ENCODE measurements around the gene SLC39A8. TPM values are rescaled to one million over a fixed set of nuclear protein-coding genes. Genes with fewer than 3 reads are reported as not detected.

SLC39A8 gene
- polyA plus RNA-seq, 1 of the 3 experiments (the other 2 are of a cell fraction), result 1.5 TPM

DNA sequence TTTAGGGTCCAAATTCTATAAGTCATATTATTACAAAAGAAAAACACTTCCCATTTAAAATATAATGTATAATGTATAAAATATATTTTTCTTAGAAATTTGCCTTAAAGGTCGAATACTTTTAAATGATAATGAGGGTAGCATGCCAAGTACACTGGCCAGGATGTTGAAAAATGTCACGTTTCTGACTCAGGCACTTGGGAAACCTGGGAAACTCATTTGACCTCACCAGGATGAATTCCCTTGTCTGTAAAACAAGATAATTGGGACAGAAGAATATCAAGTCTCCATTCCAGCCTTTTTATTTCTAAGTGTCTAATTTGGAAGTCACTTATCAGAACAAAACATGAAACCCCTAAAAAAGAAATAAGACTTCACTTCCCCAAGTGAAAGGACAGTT lies 3.4 kb upstream of the SLC39A8 start:
- Histone ChIP-seq H2AFZ (ENCODE audit: low read depth) (no peak overlapping the region), H3K4me1 (ENCODE audit: control insufficient read depth in 1 of 2, insufficient read depth in 2 of 2, low read depth in 1 of 2, low read length in 1 of 2) (peaks cover 0 to 8% of the 10 kb centered on the region in 2 experiments; a peak in 1 of 4 replicates), H3K27ac (ENCODE audit: low read depth in 2 of 2, low read length in 1 of 2) (no peak overlapping the region), H3K9me2 (no peaks in the 10 kb centered on the region), H3F3A (replicated peaks; ENCODE audit: insufficient read depth) (no peaks in the 10 kb centered on the region), H3K4me3 (ENCODE audit: low read depth in 2 of 2, low read length in 1 of 2) (no peak overlapping the region), H4K20me1 (ENCODE audit: insufficient read depth) (no peaks in the 10 kb centered on the region), H3K36me3 (replicated peaks in 1 of 2; ENCODE audit: control insufficient read depth in 1 of 2, insufficient read depth in 2 of 2, low read length in 1 of 2) (no peaks in the 10 kb centered on the region), H3K9me3 (no peaks in the 10 kb centered on the region), H3K4me2 (no peak overlapping the region), H3K9ac (no peak overlapping the region), H3K27me3 (ENCODE audit: insufficient read depth) (no peaks in the 10 kb centered on the region; the same call in 1 of the 2 replicates), H3K79me2 (ENCODE audit: insufficient read depth) (no peaks in the 10 kb centered on the region)
- no peak for TF ChIP-seq NFIC (IDR thresholded peaks at IDR 0.05; ENCODE audit: borderline replicate concordance)
- no peak for TF ChIP-seq NRF1 (IDR thresholded peaks at IDR 0.05; ENCODE audit: low read depth, low read length)
- TF ChIP-seq TCF12 (IDR thresholded peaks at IDR 0.05), result no peak
- TF ChIP-seq, protein P1, sequence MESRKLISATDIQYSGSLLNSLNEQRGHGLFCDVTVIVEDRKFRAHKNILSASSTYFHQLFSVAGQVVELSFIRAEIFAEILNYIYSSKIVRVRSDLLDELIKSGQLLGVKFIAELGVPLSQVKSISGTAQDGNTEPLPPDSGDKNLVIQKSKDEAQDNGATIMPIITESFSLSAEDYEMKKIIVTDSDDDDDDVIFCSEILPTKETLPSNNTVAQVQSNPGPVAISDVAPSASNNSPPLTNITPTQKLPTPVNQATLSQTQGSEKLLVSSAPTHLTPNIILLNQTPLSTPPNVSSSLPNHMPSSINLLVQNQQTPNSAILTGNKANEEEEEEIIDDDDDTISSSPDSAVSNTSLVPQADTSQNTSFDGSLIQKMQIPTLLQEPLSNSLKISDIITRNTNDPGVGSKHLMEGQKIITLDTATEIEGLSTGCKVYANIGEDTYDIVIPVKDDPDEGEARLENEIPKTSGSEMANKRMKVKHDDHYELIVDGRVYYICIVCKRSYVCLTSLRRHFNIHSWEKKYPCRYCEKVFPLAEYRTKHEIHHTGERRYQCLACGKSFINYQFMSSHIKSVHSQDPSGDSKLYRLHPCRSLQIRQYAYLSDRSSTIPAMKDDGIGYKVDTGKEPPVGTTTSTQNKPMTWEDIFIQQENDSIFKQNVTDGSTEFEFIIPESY (IDR thresholded peaks at IDR 0.05; ENCODE audit: borderline replicate concordance, low read depth), result no peak
- TF ChIP-seq, protein P2, sequence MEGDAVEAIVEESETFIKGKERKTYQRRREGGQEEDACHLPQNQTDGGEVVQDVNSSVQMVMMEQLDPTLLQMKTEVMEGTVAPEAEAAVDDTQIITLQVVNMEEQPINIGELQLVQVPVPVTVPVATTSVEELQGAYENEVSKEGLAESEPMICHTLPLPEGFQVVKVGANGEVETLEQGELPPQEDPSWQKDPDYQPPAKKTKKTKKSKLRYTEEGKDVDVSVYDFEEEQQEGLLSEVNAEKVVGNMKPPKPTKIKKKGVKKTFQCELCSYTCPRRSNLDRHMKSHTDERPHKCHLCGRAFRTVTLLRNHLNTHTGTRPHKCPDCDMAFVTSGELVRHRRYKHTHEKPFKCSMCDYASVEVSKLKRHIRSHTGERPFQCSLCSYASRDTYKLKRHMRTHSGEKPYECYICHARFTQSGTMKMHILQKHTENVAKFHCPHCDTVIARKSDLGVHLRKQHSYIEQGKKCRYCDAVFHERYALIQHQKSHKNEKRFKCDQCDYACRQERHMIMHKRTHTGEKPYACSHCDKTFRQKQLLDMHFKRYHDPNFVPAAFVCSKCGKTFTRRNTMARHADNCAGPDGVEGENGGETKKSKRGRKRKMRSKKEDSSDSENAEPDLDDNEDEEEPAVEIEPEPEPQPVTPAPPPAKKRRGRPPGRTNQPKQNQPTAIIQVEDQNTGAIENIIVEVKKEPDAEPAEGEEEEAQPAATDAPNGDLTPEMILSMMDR (IDR thresholded peaks at IDR 0.05), result no peak
- TF ChIP-seq RFX5 (IDR thresholded peaks at IDR 0.05; ENCODE audit: low read length), result no peak
- TF ChIP-seq JUND (IDR thresholded peaks at IDR 0.05), result no peak
- TF ChIP-seq YY1 (IDR thresholded peaks at IDR 0.05; ENCODE audit: low read depth), result no peak
- TF ChIP-seq SMC3 (IDR thresholded peaks at IDR 0.05; ENCODE audit: low read depth, low read length), result no peak
- no peak for TF ChIP-seq CHD2 (IDR thresholded peaks at IDR 0.05; ENCODE audit: low read length, partially characterized antibody)
- TF ChIP-seq, protein P3, sequence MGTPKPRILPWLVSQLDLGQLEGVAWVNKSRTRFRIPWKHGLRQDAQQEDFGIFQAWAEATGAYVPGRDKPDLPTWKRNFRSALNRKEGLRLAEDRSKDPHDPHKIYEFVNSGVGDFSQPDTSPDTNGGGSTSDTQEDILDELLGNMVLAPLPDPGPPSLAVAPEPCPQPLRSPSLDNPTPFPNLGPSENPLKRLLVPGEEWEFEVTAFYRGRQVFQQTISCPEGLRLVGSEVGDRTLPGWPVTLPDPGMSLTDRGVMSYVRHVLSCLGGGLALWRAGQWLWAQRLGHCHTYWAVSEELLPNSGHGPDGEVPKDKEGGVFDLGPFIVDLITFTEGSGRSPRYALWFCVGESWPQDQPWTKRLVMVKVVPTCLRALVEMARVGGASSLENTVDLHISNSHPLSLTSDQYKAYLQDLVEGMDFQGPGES (IDR thresholded peaks at IDR 0.05; ENCODE audit: low read depth, low read length), result no peak
- no peak for TF ChIP-seq GATA2 (CRISPR knock-in tag; IDR thresholded peaks at IDR 0.05)
- TF ChIP-seq MEF2A (IDR thresholded peaks at IDR 0.05; ENCODE audit: borderline replicate concordance, low read depth), result no peak
- TF ChIP-seq FOXJ3 (CRISPR knock-in tag; IDR thresholded peaks at IDR 0.05), result no peak
- TF ChIP-seq, protein P4, sequence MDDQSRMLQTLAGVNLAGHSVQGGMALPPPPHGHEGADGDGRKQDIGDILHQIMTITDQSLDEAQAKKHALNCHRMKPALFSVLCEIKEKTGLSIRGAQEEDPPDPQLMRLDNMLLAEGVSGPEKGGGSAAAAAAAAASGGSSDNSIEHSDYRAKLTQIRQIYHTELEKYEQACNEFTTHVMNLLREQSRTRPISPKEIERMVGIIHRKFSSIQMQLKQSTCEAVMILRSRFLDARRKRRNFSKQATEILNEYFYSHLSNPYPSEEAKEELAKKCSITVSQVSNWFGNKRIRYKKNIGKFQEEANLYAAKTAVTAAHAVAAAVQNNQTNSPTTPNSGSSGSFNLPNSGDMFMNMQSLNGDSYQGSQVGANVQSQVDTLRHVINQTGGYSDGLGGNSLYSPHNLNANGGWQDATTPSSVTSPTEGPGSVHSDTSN (IDR thresholded peaks at IDR 0.05), result no peak
- ChIA-PET POLR2A (no interaction called here), CTCF (interaction anchor here (1.4 kb wide), 1 partner anchor 10 kb away, joined by 4 read pairs; no protein-coding TSS in a partner anchor)
- DNase-seq, result no peak
- whole genome bisulfite sequencing (ENCODE audit: low lambda C conversion rate), result 68% methylated on average over 2 of the region's 2 CpGs
